ENCODE measurements around the gene PRKCG. TPM values are rescaled to one million over a fixed set of nuclear protein-coding genes. Genes with fewer than 3 reads are reported as not detected.

PRKCG gene
- total RNA-seq, 2 donors from 2014 or later, result 0.26 TPM; not detected in 1

DNA sequence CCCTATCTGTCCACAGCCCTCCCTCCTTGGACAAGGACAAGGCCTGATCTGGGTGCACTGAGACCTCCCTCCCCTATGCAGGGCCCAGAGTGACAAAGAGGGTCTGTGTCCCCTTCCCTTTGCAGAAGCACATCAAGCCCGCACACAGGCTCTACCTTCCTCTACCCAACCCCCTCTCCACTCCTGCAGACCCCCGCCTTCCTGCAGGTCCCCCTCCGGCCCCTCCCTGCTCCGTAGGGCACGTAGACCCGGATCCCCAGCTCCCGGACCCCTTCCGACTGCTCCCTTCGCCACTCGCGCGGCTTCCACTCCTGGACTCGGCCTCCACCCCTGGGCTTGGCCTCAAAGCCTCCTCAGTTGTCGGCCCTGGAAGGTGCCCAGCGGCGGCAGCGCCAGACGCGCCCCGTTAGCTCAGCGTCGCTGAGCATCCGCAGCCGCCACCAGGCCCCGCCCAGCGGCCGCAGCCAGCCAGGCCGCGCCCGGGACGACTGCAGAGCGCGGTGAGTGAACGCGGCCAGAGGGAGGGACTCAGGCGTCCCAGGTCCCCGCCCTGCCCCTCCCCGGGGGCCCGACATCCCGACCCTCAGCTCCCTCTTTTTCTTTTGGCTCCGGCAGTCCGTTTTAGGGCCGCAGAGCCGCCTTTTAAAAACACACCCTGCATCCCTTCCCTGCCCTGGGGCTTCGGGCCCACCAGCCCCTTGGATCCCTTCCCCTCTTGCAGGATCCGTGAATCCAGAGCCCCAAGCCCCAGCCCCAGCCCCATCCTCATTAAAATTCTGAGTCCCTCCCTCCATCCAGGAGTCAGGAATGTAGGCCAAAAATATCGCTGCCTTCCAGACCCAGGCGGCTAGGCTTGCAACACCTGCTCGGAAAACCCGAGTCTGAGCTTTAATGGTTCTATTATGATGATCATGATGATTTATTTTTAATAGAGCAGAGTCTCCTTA, 15.8 kb upstream of the PRKCG start:
- WGBS, 2 donors, result 37 to 55% methylated on average over 32 to 35 of the region's 50 CpGs
- TF ChIP-seq, protein P1, sequence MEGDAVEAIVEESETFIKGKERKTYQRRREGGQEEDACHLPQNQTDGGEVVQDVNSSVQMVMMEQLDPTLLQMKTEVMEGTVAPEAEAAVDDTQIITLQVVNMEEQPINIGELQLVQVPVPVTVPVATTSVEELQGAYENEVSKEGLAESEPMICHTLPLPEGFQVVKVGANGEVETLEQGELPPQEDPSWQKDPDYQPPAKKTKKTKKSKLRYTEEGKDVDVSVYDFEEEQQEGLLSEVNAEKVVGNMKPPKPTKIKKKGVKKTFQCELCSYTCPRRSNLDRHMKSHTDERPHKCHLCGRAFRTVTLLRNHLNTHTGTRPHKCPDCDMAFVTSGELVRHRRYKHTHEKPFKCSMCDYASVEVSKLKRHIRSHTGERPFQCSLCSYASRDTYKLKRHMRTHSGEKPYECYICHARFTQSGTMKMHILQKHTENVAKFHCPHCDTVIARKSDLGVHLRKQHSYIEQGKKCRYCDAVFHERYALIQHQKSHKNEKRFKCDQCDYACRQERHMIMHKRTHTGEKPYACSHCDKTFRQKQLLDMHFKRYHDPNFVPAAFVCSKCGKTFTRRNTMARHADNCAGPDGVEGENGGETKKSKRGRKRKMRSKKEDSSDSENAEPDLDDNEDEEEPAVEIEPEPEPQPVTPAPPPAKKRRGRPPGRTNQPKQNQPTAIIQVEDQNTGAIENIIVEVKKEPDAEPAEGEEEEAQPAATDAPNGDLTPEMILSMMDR (IDR thresholded peaks at IDR 0.05), result no peak
- TF ChIP-seq POLR2A (IDR thresholded peaks at IDR 0.05), result peak in 2 of 3 donors; percentile 17 to 32
- DNase-seq, result peak; percentile 35 to 56 (median 52)
- ATAC-seq, result no peak
- H3K4me3 ChIP-seq, result no peak overlapping the region
- peaks cover 51% of the 10 kb centered on the region for H3K4me1 ChIP-seq
- no peaks in the 10 kb centered on the region for H3K27me3 ChIP-seq
- intact Hi-C loops (cut with DNase I), result no loop called here
- H3K9me3 ChIP-seq, result no peaks in the 10 kb centered on the region
- H3K36me3 ChIP-seq (replicated peaks in 1 of 2; ENCODE audit: insufficient read depth in 1 of 2, low read depth in 2 of 2), result no peaks in the 10 kb centered on the region
- H3K27ac ChIP-seq, result peak overlapping the region; percentile 69 to 94 (median 84)

DNA sequence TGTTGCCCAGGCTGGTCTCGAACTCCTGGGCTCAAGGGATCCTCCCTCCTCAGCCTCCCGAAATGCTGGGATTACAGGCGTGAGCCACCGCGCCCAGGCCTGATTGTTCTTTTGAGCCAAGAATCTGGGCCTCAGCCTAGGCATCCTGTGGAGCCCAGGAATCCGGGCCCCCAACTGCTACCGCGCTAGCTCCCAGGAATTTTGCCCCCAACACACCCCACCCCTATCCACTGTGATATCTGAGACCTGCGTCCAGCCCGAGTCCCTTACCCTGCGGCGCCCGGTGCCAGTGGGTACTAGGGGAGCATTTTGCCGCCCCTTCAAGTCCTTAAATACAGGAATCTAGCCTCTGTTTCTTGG, 15.2 kb upstream of the PRKCG start:
- 49 to 52% methylated on average over 13 to 14 of the region's 14 CpGs for WGBS, 2 donors
- H3K36me3 ChIP-seq (replicated peaks in 1 of 2; ENCODE audit: insufficient read depth in 1 of 2, low read depth in 2 of 2), result no peaks in the 10 kb centered on the region
- intact Hi-C loops (cut with DNase I), result no loop called here
- H3K4me1 ChIP-seq, result peaks cover 53% of the 10 kb centered on the region
- peak overlapping the region; percentile 69 to 94 (median 84) for H3K27ac ChIP-seq
- no peak for ATAC-seq
- H3K27me3 ChIP-seq, result no peaks in the 10 kb centered on the region
- DNase-seq, result peak in 1 of 4 donors; percentile 33
- no peaks in the 10 kb centered on the region for H3K9me3 ChIP-seq
- H3K4me3 ChIP-seq, result no peak overlapping the region
- no peak for TF ChIP-seq POLR2A (IDR thresholded peaks at IDR 0.05)
- TF ChIP-seq, protein P1 (IDR thresholded peaks at IDR 0.05), result no peak

GRCh38 chr19:53867225-53868090, 14.5 kb upstream of the PRKCG start, which contains the start of gene MYADM:
TSS of gene MYADM (plus strand) at chr19:53867883. CDS start at chr19:53873530, 5,647 bp downstream.
- 4 to 16% methylated on average over 12 to 35 of the region's 37 CpGs for WGBS, 2 donors
- Histone ChIP-seq H3K9me3 (no peaks in the 10 kb centered on the region), H3K4me1 (peaks cover 53% of the 10 kb centered on the region), H3K27me3 (no peaks in the 10 kb centered on the region), H3K4me3 (peak within 1 kb of the TSS; percentile 66 to 76), H3K27ac (peak within 1 kb of the TSS; percentile 78 to 94 (median 86)), H3K36me3 (replicated peaks in 1 of 2; ENCODE audit: insufficient read depth in 1 of 2, low read depth in 2 of 2) (no peaks in the 10 kb centered on the region)
- TF ChIP-seq POLR2A (IDR thresholded peaks at IDR 0.05), result peak; percentile 57 to 84 (median 81)
- TF ChIP-seq, protein P1 (IDR thresholded peaks at IDR 0.05), result peak in 1 of 7 experiments; percentile 2
- ATAC-seq (peak; percentile 76), DNase-seq (peak; percentile 99 to 100 (median 99))
- intact Hi-C loops (cut with DNase I), result no loop called here

DNA sequence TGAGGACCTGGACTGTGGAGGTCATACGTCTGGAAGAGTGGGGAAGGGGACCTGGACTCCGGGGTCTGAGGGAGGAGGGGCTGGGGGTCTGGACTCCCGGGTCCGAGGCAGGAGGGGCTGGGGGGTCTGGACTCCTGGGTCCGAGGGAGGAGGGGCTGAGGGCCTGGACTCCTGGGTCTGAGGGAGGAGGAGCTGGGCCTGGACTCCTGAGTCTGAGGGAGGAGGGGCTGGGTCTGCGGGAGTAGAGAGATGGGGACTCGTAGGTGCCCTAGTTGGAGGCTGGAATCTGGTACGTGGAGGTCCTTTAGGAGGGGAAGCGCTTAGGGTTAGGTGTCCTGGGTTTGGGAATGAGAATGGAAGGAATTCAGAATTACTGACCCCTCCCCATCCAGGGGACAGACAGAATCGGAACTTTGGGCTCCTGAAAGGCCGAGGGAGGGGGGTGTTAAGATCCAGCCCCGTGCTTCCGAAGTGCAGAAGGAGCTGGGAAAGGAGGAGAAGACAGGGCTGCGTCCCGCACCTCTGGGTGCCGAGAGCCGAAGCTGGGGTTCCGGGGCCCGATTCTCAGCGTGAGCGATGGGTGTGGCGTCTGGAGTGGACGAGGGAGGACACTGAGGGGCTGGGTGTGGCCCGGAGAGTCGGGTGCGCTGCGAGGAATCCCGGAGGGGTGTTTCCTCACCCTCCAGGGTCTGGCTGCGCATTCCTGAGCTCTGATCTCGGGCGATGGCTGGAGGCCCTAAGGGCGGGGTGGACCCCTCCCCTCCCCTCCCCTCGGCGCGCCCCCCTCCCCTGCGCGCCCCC, 13.7 kb upstream of the PRKCG start:
- TF ChIP-seq, protein P1 (IDR thresholded peaks at IDR 0.05), result no peak
- TF ChIP-seq POLR2A (IDR thresholded peaks at IDR 0.05), result no peak
- Histone ChIP-seq H3K36me3 (replicated peaks in 1 of 2; ENCODE audit: insufficient read depth in 1 of 2, low read depth in 2 of 2) (peaks cover 0 to under 1% of the 10 kb centered on the region in 2 donors), H3K9me3 (no peaks in the 10 kb centered on the region), H3K4me3 (peak overlapping the region; percentile 66 to 76), H3K4me1 (peaks cover 53% of the 10 kb centered on the region), H3K27ac (peak overlapping the region; percentile 78 to 94 (median 86)), H3K27me3 (no peaks in the 10 kb centered on the region)
- intact Hi-C loops (cut with DNase I), result no loop called here
- peak; percentile 44 to 59 (median 54) for DNase-seq
- peak; percentile 12 for ATAC-seq
- 0% methylated on average over 21 to 34 of the region's 37 CpGs for WGBS, 2 donors

Measured in body of pancreas (tissue), 4 donors.